Activated CD4-positive, alpha-beta T cell treated with anti-CD3 and anti-CD28 coated beads for 48 hours (primary cell): ENCODE measurements around the gene PGF.

ENCODE experiments used
- DNase-seq: peaks from one replicate; pipeline ENCODE4 v3.0.0-alpha.2; 2020

The PGF gene

DNA sequence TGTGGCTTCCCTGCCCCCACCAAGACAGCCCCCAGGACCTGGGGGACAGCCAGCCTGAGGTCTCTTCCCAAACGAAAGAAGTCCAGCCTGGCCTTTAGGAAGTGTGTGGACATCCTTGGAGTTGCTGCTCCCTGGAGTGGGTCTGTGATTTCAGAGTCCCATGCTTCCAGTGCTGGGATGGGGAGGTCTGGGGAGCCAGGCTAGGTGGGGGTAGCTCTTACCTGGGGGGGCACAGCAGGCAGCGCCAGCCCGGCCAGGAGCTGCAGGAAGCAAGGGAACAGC is 509 bp downstream of the PGF start:
- DNase-seq, result no peak

DNA sequence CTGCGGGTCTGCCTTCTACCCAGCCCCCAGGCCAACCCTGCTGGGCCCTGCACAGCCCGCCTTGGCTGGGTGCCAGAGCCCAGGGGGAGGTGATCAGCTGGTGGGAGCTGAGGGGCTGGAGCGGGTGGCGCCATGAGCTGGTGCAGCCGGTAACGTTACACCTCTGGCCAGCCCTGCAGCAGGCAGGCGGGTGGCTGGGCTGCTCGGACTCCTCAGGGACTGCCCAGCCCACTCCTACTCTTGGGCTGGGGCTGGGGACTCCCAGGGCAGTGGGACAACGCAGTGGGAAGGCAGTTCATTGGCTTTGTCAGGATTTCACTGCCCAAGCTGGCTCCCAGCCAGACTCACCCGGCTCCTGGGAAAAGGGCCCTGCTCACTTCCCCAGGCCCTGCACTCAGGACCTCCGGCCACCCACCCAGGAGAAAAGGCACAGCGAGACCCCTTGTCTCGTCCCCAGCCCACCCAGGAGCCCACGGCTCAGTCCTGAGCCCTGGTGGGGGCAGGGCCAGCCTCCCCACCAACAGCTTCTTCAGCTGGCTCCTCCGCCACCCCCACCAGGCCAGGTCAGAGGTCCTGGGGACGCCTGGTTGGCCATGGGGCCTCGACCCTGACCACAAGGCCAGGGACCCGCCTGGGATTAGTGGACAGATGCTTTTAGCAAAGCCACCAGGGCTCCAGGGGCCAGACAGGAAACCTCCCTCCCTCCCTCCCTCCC is 1.0 kb downstream of the PGF start:
- no peak for DNase-seq

DNA sequence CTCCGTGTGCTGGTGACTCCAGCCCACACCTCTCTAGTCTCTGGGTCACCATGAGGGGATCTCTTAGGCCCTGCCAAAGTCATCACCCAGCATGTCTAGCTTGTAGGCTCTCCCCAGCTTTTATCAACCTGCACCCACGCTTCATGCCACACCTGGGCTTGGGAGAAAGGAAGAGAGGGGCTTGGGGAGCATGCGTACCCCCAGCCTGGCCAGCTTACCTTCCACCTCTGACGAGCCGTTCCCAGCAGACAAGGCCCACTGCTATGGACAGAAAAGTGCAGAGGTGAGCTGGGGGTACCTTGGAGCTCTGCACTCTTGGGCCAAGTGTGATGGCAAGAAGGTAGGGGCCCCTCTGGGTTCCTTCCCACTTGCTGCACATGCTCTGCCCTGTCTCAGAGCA is 1.7 kb downstream of the PGF start:
- DNase-seq, result no peak

DNA sequence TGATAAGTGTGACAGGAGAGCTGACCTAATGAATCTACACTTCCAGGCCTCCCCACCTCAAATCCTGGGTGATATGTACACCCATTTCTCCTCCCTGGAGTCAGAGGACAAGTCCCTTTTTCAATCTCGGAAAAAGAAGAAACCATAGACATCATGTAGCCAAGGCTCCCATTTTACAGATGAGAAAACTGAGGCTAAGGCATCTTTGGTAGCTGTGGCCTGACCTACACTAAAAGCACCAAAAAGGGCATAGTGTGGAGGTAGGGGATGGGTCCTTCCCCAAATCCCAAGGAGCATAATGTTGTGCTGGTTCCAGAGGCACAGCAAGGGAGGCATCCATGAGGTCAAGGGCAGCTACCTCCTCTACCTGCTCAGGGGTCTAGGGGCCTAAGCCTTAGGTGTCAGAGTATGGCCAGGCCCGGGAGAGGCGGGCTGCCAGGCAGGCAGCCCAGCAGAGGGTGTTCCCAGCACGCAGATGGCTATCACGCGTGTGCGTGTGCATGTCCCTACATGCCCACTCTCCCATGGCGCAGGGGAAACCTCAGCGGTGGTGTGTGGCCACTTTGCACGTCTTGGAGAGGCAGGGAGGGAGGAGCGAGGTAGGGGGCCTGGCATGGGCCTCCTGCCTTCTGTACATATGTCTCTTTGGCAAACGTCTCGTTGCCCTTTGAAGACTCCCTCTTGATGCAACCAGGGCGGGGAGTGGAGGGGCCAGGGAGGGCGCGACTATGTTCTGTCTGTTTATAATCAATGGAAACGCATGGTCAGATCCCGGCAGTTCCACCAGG is 2.5 kb downstream of the PGF start:
- DNase-seq, result no peak

DNA sequence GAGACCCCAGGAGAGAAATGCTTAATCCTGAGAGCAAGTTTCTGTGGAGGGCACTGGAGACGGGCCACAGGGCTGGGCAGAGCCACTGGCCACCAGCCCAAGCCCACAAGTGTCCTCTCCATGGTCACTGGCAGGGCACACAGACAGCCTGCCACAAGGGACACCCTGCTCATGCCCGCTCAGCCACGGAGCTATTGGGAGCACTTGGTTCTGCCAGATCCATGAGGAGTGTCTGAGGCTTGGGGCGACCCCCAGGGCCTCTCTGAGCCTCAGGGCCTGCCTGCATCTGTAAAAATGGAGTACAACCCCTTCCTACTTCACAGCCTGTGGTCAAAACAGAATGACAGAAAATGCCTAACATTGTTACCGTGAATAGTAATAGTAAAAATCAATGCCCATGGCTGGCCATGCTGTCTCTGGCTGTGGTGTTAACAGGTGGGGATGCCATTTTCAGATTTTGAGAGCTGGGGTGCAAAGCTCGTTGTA is 3.2 kb downstream of the PGF start:
- no peak for DNase-seq

DNA sequence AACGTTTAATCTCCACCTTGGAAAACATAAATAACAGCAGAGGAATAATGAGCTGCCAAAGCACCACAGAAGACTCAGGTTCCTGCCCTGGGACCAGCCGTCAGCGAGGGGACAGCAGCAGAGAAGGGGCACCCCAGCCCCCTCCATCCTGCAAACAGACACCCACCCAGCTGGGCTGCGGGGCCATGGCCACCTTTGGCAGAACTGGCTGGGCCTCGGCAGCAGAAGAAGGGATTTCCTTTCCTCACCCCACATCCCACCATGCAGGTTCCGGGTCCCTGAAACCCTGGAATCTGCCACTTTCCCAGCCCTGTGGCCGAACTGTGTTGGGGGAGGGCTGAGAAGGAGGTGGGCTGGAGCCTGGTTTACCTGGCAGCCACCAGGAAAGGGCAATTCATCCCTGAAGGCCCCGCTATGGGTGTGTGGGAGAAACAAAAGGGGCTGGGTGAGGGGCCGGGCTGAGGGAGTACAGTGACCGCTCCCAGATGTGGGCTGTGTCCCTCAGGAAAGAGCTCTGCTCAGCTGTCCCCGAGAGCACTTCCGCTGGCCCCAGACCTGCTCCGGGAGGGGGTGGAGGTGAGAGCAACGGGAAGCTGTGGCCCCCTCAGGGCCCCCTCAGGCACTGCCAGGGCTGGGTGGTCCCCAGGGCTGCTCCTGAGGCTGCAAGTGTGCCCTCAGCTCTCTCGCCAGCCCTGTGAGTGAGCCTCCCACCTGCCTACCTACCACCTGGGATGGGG is 3.8 kb downstream of the PGF start:
- no peak for DNase-seq

DNA sequence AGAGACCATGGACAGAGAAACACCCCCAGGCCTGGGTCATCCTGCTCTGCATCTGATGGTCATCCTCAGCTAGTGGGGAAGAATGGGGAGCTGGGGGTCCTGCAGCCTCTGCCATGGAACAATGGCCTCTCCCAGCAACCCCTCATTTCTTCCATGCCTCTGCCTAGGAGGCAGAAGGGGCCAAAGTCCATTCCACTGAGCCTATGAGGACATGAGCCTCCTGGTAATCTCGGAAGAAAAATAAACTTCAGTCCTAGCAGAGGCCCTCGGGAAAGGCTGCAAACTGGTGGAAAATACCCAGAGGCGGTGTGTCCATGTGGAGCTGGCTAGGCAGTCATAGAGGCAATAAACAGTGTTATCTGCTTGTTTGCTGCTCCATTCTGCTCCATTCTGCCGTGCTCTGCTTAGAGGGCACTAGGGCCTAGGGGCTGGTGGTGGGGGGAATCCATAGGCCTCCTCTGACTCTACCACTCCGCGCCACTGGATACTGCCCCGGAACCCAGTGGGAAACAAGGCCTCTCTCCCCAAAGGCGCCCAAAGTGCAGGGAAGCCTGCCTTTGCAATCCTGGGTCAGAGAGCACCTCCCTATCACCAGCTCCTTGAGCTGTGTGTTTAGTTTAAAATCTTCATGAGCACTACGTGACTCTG is 4.5 kb downstream of the PGF start:
- DNase-seq, result no peak

DNA sequence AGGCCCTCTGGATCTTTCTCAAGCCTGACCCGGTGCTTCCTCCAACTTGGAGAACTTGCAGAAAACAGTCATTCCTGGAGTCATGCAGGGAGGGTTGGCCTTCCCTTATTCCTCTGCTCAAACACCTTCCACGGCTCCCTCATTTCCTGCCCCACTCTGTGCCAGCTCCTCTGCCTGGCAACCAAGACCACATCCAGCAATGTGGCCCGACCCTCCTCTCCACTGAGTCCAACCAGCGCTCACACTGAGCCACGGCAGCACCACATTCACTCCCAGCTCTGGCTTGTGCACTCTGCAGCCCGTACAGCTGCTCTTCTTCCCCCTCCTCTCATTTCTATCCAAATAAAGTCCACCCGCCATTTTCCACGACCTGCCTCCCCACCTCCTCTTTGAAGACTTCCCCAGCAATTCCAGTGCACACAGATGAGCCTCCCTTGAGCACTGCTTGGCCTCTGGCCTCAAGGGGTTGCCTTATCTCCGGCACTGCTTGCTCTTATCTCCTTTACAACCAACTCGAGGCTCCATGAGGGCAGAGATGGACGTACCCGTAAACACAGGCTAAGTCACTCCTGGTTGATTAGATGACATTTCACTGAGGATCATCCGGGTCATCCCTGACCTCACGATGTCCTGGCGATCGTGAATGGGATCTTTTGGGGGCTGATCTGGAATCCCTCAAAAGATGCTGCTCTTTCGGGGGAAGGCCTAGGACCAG is 5.4 kb downstream of the PGF start:
- no peak for DNase-seq

DNA sequence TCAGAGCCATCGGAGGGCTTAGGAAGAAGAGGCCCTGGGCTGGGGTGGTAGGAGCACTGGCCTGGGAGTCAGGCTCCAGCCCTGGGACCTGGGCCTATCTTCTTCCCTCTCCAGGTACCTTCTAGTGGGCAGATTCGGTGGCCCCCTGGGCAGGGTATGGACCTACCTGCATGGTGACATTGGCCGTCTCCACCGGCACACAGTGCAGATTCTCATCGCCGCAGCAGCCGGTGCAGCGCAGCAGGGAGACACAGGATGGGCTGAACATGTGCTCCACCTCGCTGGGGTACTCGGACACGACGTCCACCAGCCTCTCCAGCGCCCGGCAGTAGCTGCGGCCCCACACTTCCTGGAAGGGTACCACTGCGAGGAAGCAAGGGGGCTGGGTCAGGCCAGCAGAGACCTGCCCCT is 6.2 kb downstream of the PGF start:
- no peak for DNase-seq

DNA sequence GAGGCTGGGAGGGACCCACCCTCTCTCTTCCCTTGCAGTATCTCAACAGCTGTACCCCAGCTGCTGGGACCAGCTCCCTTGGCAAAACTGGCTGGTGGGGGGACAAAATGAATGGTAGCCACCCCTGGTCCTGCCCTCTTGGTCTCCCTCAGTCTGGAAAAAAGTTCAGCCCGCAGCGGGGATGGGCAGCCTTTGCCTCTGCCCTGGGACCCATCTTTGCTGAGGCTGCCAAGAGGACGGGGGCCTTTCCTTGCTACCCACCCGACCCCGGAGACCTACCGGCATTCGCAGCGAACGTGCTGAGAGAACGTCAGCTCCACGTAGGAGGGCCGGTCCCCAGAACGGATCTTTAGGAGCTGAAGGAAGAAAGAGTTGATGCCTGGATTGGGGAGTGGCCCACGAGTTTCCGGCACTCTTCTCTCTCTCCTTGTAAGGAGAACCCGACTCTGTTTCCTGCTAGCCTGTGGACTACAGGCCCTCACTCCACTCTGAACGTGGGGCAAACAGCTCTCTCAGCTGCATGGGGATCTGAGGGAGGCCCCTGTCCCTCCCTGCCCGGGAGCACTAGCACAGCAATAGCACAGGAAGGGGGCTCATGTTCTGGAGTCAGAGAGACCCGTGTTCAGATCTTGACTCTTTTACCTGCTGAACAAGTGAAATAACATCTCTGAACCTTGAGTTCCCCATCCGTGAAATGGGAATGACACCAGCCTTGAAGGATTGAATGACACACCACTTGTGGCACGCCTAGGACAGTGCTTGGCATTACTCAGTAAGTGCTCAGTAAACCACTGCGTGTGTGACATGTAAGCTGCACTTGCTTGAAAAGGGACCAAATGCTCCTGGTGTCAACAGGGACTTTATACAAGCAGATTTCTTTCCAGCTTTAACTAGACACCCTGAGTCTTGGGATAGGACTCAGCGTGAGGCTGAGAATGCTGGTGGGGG is 6.9 kb downstream of the PGF start:
- no peak for DNase-seq

DNA sequence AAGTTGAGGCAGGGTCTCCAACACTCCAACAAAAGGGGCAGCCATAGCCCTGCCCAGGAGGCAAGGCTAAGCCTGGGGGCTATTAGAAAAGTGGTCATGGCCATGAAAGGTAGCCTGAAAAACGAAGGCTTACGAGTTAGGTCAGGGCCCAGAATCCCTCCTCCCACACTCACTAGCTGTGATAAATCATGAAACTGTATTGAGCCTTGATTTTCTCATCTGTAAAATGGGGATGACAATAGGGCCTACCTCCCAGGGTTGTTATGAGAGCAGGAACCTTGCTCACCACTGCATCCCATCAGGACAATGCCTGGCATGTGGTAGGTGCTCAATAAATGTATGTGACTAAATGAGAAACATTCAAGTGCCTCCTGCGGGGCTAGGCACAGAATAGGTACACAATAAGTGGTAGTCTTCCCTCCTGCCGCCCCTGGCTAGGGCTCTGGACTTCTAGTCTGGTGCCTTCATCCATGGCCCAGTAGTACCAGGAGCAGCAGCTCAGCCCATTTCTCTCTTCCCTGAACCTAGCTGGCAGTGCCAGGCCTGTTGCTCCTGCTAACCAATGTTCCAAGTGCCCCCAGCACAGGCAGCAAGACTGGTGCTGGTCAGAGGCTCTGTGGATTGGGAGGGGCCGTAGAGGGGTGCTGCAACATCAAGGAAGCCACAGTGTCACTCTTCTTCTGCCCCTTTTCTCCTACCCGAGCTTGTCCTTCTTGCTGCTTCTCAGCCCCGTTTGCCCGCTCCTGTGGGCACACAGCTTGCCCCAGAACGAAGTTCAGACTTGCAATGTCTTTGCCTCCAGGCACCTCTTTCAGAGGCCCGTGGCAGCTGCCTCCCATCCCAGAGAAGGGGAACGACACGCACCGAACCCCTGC is 7.8 kb downstream of the PGF start:
- DNase-seq, result no peak

DNA sequence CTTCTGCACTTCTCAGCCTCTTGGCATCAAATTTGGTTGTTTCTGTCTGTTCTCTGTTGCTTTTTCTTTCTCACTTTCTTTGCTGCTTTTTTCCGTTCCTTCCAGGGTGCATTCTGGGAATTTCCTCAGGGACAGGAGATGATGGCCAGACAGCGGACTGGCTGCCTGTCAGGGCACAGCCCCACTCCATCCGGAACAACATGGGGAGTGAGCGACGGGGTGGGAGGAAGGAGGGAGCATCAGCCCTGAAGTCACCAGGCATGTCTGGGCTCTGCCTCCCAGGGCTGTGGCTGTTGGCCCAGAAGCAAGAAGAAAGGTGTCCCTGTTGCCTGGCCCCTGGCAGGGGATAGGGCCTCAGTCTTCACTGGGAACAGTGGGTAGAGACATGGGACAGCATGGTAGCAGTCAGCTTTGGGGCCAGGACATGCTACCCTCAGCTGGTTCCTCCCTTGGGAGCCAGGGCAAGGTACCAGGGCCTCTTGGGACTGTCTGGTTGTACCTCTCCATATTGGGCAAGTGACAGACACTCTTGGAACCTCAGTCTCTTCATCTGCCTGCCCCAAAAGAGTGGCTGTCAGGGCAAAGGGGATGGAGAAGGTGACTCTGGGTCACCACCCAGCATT is 8.6 kb downstream of the PGF start:
- no peak for DNase-seq

DNA sequence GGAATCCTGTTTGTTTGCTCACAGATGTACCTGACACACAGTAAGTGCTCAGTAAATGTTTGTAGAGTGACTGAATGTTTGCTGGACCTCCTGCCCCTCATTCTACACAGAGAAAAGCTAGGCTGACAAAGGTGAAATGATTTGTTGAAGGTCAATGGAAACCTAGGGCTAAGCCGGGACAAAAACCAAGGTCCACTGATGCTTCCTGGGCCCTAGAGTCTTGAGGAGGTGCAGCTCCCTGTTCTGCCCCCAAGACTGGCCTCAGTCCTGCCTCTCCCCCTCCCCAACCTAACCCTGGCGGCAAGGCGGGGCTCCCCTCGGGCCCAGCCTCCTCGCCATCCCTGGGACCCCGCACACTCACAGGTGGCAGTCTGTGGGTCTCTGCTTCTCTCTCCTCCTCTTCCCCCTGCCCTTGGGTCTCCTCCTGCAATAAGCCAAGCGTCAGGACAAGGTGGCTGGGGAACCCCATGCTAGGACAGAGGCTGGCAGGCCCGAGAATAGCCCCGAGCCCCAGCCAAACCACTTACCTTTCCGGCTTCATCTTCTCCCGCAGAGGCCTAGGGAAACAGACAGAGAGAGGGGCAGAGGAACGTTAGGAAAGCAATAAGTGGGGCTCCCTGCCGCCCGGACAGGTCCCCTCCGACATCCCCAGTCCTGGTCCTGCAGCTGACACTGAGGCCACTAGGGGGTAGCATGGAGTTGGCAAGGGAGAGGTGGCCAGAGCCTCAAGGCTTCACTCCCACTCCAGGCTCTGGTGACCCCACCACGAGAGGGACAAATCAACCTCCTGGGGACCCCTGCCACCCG is 9.3 kb downstream of the PGF start:
- peak; percentile 86 for DNase-seq

DNA sequence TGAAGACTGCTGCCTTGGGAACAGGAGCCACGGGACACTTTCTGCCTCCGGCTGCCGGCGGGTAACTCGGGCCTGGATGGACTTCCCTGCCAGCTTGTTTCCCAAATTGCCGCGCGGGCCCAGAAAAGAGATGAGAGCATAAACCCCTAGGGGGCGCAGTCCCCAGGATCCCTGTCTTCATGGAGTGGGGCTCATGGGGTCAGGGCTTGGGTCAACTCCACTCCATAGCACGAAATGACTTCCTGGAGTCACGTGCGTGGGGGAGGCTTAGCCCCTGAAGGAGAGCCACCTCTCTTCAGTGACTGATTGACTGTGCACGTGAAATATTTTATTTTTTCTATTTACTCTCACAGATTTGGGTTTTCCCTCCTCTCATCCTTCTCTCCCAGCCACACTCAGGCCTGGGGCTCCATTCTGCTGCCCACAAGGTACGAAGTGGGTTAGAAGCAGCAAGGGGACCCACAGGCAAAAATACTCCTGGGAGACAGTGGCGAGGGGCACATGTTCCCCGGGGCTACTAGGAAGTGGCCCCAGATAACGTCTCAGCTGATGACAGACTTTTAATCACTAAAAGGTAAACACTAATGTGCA is 10.0 kb downstream of the PGF start:
- peak; percentile 56 for DNase-seq

DNA sequence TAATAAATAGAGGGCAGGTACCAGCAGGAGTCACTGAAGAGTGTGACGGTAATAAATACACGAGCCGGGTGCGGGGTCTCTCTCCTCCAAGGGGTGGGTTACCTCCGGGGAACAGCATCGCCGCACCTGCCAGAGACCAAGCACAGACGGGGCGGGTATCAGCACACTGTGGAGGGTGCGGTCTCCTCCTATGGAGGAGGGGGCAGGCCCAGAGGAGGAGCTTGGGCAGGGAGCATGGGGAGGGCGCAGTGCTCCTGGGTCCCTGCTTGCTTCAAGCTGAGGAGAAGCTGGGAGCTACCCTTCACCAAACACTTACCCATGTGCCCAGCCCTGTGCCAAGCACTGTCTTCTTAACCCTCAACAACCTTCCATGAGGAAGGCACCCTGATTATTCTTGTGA is 12.8 kb downstream of the PGF start:
- peak; percentile 45 for DNase-seq

DNA sequence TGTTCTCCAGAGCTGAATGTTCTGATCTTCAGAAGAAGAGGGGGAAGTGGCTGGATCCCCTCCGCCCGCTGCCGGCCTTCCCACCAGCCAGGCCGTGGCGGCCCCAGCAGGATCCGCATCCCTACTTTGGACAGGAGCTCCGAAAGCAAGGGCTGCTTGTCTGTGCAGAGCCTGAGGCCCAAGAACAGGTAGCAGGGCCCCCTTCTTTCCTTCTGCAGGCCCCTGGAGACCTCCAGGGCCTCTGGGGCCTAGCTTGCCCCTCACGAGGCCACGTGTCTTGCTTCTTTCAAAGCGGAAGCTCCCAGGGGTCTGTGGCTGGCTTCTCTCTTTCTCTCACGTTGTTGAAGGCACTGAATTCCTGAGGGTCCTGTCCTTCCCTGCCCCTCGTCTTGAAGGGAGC is 13.2 kb downstream of the PGF start:
- no peak for DNase-seq

DNA sequence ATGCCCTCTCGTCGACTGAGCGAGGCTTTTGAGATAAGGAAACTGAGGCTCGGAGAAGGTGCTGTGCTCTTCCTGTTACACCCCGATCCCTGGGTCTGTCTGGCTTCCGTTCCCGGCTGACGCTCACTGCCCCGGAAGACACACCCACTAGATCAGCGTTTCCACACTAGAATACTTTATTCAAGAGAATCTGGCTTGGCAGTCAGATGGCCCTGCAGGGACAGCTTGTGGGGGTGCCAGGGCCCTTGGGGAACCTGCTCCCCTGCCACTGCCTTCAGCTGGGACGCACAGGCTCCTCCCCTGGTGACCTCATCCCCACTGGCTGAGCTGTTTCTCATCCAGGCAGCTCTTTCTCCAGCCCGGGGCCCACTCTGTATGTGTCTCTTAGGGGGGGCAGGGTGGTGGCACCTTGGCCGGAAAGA is 13.7 kb downstream of the PGF start:
- peak; percentile 82 for DNase-seq

DNA sequence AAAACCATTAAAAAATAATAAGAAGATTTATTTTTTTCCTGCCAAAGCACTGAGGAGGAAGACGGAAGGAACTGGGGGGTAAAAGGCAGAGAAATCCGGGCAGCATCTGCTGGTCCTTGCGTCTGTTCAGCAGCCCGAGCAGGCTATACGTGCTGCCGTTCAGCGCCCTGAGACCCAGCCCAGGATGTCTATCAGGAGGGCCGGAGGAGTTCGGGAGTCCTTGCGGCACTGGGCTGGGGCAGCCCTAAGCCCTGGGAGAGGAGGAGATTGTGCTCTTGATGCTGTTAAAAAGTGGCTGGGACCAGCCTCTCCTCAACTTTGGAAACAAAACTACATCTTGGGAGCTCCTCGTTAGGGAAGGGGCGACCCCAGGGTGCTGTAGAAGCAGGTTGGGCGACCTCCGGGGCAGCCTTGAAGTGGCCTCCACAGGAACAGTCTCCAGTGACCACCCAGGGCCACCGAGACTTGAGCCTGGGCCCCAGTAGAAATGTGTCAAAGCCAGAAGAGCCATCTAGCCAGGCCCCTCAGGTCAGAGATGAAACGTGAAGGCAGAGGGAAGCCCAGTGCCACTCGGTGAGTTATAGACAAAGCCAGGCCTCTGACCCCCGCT is 14.3 kb downstream of the PGF start:
- DNase-seq, result no peak
